Stomach (tissue), 4 donors: Measurements from ENCODE around the gene FAM184B.

ENCODE experiments used
- CTCF ChIP-seq, 7 experiments: fragments of 450-650 bp in 4 of 7; fragments of 200-600 bp in 3 of 7; sonication (generic) in 3 of 7; IDR thresholded peaks; one replicate each; pipeline ENCODE4 v1.5.1; 2016 to 2019; ENCODE audit warnings: antibody characterized with exemption in 7 of 7, control low read depth in 2 of 7, mild to moderate bottlenecking in 1 of 7
- EP300 ChIP-seq: sonication (generic); formaldehyde crosslinking; IDR thresholded peaks from one replicate; pipeline ENCODE4 v1.6.1; 2017; ENCODE audit warnings: antibody characterized with exemption
- POLR2A ChIP-seq, 4 donors: fragments of 450-650 bp; IDR thresholded peaks; one replicate each; pipeline ENCODE4 v1.6.1; 2016; ENCODE audit warnings: antibody characterized with exemption in 4 of 4, control low read depth in 2 of 4, mild to moderate bottlenecking in 1 of 4, moderate library complexity in 1 of 4
- POLR2AphosphoS5 ChIP-seq, 3 donors: sonication (generic); formaldehyde crosslinking; IDR thresholded peaks; one replicate each; pipeline ENCODE4 v1.6.1; 2016; ENCODE audit warnings: antibody characterized with exemption in 3 of 3

DNA sequence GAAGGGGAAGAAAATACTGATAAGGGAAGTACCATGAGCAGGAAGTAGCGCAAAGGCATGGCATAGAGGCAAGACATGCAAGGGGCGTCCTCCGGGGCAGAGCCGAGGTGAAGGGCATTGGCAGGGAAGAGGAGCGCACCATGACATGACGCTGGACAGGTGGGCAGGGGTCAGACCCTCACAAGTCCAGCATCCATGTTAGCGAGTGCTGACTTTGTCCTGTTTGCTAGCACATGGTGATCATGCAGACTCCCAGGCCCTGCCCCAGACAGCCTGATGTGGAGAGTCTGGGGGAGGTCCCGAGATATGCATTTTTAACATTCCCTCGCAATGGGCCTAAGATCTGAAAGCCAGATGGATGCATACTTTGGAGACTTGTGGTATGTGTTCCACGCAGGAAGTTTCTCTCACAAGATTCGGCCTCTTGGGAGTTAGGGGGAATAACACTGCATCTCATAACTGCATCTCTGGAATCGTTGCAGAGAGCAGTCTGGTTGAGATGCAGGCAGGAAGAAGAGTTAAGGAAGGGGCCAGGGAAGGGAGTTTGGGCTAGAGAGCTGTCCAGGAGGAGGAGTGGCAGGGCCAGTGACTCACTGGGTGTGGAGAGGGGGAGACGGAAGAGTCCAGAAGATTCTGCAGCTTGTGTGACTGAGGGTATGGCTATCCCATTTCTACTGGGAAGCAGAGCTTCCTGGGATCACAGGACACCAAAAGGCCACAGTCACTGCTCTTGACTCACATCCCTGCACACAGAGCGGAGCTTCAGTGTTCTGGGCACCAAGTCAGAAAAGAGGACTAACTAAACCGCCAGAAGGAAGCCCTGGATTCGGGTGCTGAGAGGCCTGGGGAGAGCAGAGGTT is 59.7 kb downstream of the FAM184B start:
- TF ChIP-seq POLR2A (IDR thresholded peaks at IDR 0.05) (no peak), CTCF (IDR thresholded peaks at IDR 0.05) (no peak), POLR2AphosphoS5 (IDR thresholded peaks at IDR 0.05) (no peak), EP300 (no peak)
